Measurements from ENCODE around the gene CD79B.
"Not testable (repeated sequence)": the region's sequence is repeated elsewhere in the genome, so short reads cannot be mapped to it uniquely, and the experiment has no call there.

Gene CD79B

GRCh38 chr17:63930951-63931575 is 1.1 kb downstream of the CD79B start:
- DNase-seq, result peak; percentile 51

GRCh38 chr17:63929860-63930766 is 2.0 kb downstream of the CD79B start:
- no peak for DNase-seq

- no peak for DNase-seq
These were observed 3.0 kb downstream of the CD79B start for GRCh38 chr17:63928966-63929695.

- no peak for DNase-seq
These were observed 3.9 kb downstream of the CD79B start for GRCh38 chr17:63928172-63928666.

- DNase-seq, result no peak
These were observed 4.5 kb downstream of the CD79B start for GRCh38 chr17:63927464-63928171.

- no peak for DNase-seq
These were observed 6.0 kb downstream of the CD79B start for GRCh38 chr17:63926164-63926563.

- no peak for DNase-seq
These were observed 6.5 kb downstream of the CD79B start for GRCh38 chr17:63925615-63926014.

- not testable (repeated sequence) for DNase-seq
These were observed 9.7 kb downstream of the CD79B start for GRCh38 chr17:63922402-63922801.

GRCh38 chr17:63920779-63921178 is 11.4 kb downstream of the CD79B start:
- not testable (repeated sequence) for DNase-seq

- not testable (repeated sequence) for DNase-seq
These were observed 12.1 kb downstream of the CD79B start for GRCh38 chr17:63920050-63920449.

- DNase-seq, result peak; percentile 70
These were observed 12.8 kb downstream of the CD79B start for GRCh38 chr17:63919311-63919723.

GRCh38 chr17:63918789-63919305 is 13.3 kb downstream of the CD79B start, which contains the start of gene GH1:
GH1 (minus strand) TSS chr17:63918839; CDS start chr17:63918776, 63 bp downstream.
- DNase-seq, result not testable (repeated sequence)

GRCh38 chr17:63918305-63918704 is 13.8 kb downstream of the CD79B start:
- no peak for DNase-seq

GRCh38 chr17:63917646-63918045 is 14.5 kb downstream of the CD79B start:
- DNase-seq, result no peak

GRCh38 chr17:63917206-63917605 is 14.9 kb downstream of the CD79B start:
- DNase-seq, result not testable (repeated sequence)

GRCh38 chr17:63916566-63917185 is 15.5 kb downstream of the CD79B start:
- no peak for DNase-seq

GRCh38 chr17:63915753-63916152 is 16.4 kb downstream of the CD79B start:
- not testable (repeated sequence) for DNase-seq

GRCh38 chr17:63914471-63914870 is 17.7 kb downstream of the CD79B start:
- DNase-seq, result no peak

- peak; percentile 64 for DNase-seq
These were observed 20.5 kb downstream of the CD79B start for GRCh38 chr17:63911657-63912100.

GRCh38 chr17:63911041-63911635 is 21.0 kb downstream of the CD79B start, which contains the start of gene CSHL1:
CSHL1 (minus strand) TSS chr17:63911258; CDS start chr17:63911196, 62 bp downstream.
- no peak for DNase-seq

GRCh38 chr17:63910096-63910495 is 22.0 kb downstream of the CD79B start:
- DNase-seq, result no peak
